Femur (tissue), 1 donor: Measurements from ENCODE around the gene JAG2.

Source experiments
- DNase-seq: peaks from one replicate; pipeline ENCODE4 v3.0.0-alpha.2; 2017

JAG2 gene

GRCh38 chr14:105163040-105163742 is 5.4 kb downstream of the JAG2 start:
- DNase-seq = no peak

DNA sequence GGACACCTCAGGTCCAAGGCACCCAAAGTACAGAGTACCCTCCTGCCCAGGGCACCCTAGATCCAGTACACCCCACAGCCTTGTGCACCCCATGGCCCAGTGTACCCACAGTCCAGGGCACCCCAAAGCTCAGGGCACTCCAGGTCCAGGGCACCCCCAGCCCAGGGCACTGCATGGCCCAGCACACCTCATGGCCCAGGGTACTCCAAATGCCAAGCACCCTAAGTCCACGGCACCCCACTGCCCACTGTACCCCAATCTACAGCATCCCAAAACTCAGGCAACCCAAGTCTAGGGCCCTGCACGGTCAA is 6.0 kb downstream of the JAG2 start:
- no peak for DNase-seq

- no peak for DNase-seq
Measured at GRCh38 chr14:105161964-105162668, 6.5 kb downstream of the JAG2 start.

- no peak for DNase-seq
Measured at GRCh38 chr14:105161309-105161708, 7.3 kb downstream of the JAG2 start.

- DNase-seq = no peak
Measured at GRCh38 chr14:105160776-105161175, 7.8 kb downstream of the JAG2 start.

GRCh38 chr14:105159344-105159743 is 9.2 kb downstream of the JAG2 start:
- no peak for DNase-seq

DNA sequence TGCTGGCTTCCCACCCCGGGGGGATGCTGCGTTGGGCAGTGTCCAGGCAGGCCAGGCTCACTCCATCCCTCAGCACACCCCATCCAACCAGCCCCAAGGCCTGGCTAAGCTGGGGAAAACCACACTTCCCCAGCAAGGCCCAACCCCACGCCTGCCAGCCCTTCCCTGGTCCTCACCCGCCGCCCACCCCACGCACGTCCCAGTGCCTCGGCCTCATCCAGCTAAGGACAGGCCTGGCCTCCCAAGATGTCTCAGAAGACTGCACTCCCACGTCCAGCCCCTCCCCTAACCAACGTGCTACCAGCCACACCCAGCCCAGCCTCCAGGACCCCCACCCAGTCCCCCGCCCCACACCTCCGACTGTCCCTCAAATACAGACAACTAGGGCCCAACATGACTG is 9.8 kb downstream of the JAG2 start:
- no peak for DNase-seq

- no peak for DNase-seq
Measured at GRCh38 chr14:105157872-105158271, 10.7 kb downstream of the JAG2 start.

DNA sequence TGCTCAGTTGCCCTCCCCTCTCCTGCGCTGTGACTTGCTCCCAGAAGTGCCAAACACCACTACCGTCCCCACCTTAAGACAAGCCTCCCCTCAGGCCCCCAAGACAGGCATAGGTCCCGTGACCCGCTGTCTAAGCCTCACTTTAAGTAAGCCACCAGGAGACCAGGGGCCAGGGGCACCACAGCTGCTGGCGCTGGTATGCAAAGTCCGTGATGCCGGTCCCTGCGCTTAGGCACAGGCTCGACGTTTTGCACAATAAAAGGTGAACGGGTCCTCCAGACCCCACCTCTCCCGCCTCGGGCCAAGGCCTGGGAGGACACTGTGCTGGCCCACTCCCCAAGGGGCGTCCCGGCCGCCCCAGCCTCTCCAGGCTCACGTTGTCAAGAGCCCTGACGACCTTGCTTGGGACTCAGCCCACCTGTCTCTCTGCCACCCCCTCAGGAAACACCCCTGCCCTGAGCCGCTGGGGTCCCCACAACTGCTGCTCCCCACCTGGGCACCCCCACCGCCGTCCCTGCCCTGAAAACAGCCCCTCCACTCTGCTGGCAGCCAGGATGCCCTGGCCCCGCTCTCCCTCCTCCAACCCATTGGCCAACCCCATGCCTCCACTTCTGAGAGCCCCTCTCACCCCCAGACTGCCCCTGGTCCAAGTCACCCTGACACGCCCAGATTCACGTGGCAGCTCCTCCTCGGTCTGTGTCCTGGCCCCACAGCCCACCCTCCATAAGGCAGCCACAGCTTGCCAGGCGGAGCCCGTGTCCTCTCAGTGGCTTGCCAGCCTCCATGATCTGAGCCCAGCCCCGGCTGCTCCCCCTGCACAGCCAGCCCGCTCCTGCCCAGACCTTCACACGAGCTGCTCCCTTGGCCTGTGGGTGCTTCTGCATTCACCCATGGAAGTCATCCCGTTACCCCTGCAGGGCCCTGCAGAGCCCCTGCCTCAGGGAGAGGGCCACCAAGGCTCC is 11.9 kb downstream of the JAG2 start:
- DNase-seq = no peak

- DNase-seq = no peak
Measured at GRCh38 chr14:105155681-105156413, 12.7 kb downstream of the JAG2 start.

DNA sequence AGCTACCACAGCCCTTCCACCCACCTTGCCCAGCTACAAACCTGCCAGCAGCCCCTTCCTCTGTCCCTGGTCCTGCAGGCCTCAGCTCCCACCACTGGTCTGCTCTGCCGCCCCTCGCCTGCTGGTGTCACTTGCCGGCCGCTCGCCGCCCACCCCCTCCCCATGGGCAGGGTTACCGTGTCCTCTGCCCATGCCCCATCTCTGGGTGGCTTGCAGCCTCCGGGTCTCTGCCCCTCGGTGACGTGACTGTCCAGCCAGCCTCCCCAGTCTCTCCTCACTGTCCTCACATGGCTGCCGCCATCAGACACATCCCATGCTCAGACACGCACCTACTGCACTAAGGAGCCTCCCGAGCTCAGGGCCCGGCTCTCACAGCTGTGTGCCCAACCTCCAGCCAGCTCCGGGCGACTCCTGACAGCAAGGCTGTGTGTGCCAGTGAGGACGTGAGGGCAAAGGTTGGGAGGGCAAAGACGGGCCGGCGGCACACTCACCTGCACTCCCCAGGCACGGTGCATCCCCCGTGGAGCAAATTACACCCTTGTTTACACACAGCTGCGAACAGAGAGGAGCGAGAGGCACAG is 13.4 kb downstream of the JAG2 start:
- no peak for DNase-seq

GRCh38 chr14:105154476-105154871 is 14.1 kb downstream of the JAG2 start:
- DNase-seq = peak; percentile 30

GRCh38 chr14:105153739-105154475 is 14.7 kb downstream of the JAG2 start:
- no peak for DNase-seq

DNA sequence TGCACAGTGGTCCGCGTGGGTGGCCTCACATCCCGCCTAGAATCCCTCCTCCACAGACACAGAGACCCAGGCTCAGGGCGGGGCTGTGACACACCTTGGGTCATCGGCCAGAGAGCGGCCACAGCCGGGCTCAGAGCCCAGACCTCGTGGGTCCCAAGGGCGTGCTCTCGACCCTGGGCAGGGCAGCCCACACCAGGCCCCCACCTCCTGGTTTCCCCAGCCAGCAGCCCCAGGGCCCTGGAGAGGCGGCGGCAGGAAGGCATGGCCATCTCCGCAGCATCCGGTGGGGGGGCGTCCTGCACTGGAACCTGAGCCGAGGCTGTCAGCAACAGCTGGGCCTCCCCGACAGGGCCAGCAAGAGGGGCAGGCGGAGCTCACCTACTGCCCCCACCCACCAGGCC is 15.2 kb downstream of the JAG2 start:
- DNase-seq = peak; percentile 74

DNA sequence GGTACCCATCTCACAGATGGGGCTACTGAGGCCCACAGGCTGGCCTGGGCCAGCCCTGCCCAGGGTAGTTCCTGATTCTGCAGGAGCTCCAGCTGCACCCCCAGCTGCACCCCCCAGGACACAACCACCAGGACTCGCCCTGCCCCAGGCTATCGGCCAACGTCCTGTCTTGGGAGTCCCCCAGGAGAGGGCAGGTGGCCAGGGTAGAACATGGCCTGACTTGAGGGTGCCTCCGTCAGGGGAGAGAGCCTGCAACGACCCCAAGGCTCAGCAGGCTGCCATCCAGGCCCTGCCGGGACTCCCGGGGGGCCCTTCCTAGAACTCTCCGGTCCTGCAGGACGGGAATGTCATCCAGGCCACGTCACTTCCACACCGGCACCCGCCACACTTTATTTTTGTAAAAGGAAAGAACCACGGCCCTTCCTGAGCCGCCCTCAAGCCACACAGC is 15.8 kb downstream of the JAG2 start:
- no peak for DNase-seq

GRCh38 chr14:105151838-105152793 is 16.5 kb downstream of the JAG2 start:
- DNase-seq = peak; percentile 70

DNA sequence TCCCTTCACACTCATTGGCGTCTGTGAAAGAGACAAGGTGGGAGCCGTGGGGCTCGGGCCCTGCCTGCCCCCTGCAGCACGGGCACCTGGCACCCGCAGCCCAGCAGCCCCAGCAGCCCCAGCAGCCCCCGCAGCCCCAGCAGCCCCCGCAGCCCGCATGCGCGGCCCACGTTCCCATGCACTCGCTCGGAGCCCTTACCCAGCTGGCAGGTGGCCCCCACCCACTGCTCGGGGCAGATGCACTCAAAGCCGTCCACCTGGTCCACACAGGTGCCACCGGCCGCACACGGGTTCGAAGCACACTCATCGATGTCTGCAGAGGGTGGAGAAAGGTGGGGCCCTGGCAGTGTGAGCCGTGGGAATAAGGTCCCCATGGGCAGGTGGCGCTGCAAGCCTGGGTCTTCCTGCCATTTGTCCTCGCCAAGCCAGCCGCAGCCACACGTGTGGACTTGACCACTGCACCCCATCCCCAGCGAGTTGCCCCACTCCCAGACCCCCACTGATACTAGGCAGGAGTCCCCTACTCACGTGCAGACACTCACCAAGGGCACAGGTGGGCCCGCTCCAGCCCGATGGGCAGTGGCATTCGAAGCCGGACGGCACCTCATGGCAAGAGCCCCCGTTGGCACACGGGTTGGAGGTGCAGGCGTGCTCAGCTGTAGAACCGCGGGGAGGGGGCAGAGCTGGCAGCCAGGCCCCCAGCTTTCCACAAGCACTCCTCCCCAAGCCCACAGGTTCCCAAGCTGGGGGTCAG is 17.3 kb downstream of the JAG2 start:
- peak; percentile 17 for DNase-seq

GRCh38 chr14:105150368-105151083 is 18.1 kb downstream of the JAG2 start:
- peak; percentile 17 for DNase-seq

- no peak for DNase-seq
Measured at GRCh38 chr14:105150026-105150367, 18.6 kb downstream of the JAG2 start.
